Ishikawa (cell line): ENCODE results near the gene HAPLN2.
A peak's percentile ranks its signal among the peaks of the same experiment; 100 is the strongest.

Experiments
- CEBPB ChIP-seq: IDR thresholded peaks from 2 replicates; pipeline ENCODE4 v1.6.1; 2012
- CREB1 ChIP-seq: IDR thresholded peaks from 2 replicates; pipeline ENCODE4 v1.6.1; 2012; ENCODE audit warnings: low read depth
- EGR1 ChIP-seq: IDR thresholded peaks from 2 replicates; pipeline ENCODE4 v1.6.1; 2012
- EP300 ChIP-seq: IDR thresholded peaks from 2 replicates; pipeline ENCODE4 v1.6.1; 2012; ENCODE audit warnings: borderline replicate concordance
- FOXM1 ChIP-seq: IDR thresholded peaks from 2 replicates; pipeline ENCODE4 v1.6.1; 2012; ENCODE audit warnings: low read depth, borderline replicate concordance
- MAX ChIP-seq: IDR thresholded peaks from 2 replicates; pipeline ENCODE4 v1.6.1; 2012
- NFIC ChIP-seq: IDR thresholded peaks from 2 replicates; pipeline ENCODE4 v1.6.1; 2012
- RAD21 ChIP-seq: IDR thresholded peaks from 2 replicates; pipeline ENCODE4 v1.6.1; 2012; ENCODE audit warnings: low read depth
- REST ChIP-seq: IDR thresholded peaks from 2 replicates; pipeline ENCODE4 v1.6.1; 2012; ENCODE audit warnings: low read depth, mild to moderate bottlenecking
- TAF1 ChIP-seq: IDR thresholded peaks from 2 replicates; pipeline ENCODE4 v1.6.1; 2012; ENCODE audit warnings: low read depth, mild to moderate bottlenecking
- TCF12 ChIP-seq: IDR thresholded peaks from 2 replicates; pipeline ENCODE4 v1.6.1; 2012; ENCODE audit warnings: low read depth
- TEAD4 ChIP-seq: IDR thresholded peaks from 2 replicates; pipeline ENCODE4 v1.6.1; 2012
- USF1 ChIP-seq: IDR thresholded peaks from 2 replicates; pipeline ENCODE4 v1.6.1; 2012
- YY1 ChIP-seq: IDR thresholded peaks from 2 replicates; pipeline ENCODE4 v1.6.1; 2012; ENCODE audit warnings: low read depth
- ZBTB7A ChIP-seq: IDR thresholded peaks from 2 replicates; pipeline ENCODE4 v1.6.1; 2012; ENCODE audit warnings: low read depth

Gene HAPLN2

GRCh38 chr1:156589546-156589945 lies 29.7 kb upstream of the HAPLN2 start:
- no peak for TF ChIP-seq USF1
- TF ChIP-seq RAD21: no peak
- TF ChIP-seq YY1: no peak
- no peak for TF ChIP-seq FOXM1
- TF ChIP-seq TCF12: no peak
- no peak for TF ChIP-seq TAF1
- no peak for TF ChIP-seq MAX
- no peak for TF ChIP-seq TEAD4
- no peak for TF ChIP-seq EP300
- TF ChIP-seq NFIC: no peak
- TF ChIP-seq ZBTB7A: no peak
- no peak for TF ChIP-seq REST
- TF ChIP-seq EGR1: no peak
- TF ChIP-seq CEBPB: no peak
- TF ChIP-seq CREB1: no peak

GRCh38 chr1:156590326-156591180 lies 28.7 kb upstream of the HAPLN2 start:
- TF ChIP-seq NFIC: no peak
- no peak for TF ChIP-seq ZBTB7A
- TF ChIP-seq REST: no peak
- TF ChIP-seq USF1: no peak
- no peak for TF ChIP-seq TCF12

- no peak for TF ChIP-seq NFIC
- TF ChIP-seq USF1: no peak
- TF ChIP-seq EGR1: no peak
Observed at GRCh38 chr1:156591181-156591431, 28.1 kb upstream of the HAPLN2 start.

GRCh38 chr1:156591432-156592157 lies 27.6 kb upstream of the HAPLN2 start, which contains the start of gene NAXE:
Gene NAXE, plus strand, starts transcription at chr1:156591776. Its CDS starts 29 bp downstream, at chr1:156591805.
- TF ChIP-seq EGR1: peak; percentile 14; the same call in 1 of the 2 replicates
- TF ChIP-seq USF1: no peak
- TF ChIP-seq REST: no peak
- TF ChIP-seq MAX: peak; percentile 28; the same call in 1 of the 2 replicates
- no peak for TF ChIP-seq FOXM1
- no peak for TF ChIP-seq TEAD4
- TF ChIP-seq YY1: no peak
- no peak for TF ChIP-seq TCF12
- TF ChIP-seq TAF1: peak; percentile 73
- TF ChIP-seq CEBPB: no peak
